HG02870 (cell line): ENCODE measurements around the gene CGNL1.

Source experiments
- ATAC-seq: cut with Tn5 transposase; IDR thresholded peaks from one replicate; pipeline ENCODE4 v1.9.1; 2021; ENCODE audit warnings: mild to moderate bottlenecking, moderate library complexity; ENCODE audit not compliant: unreplicated experiment

The CGNL1 gene

DNA sequence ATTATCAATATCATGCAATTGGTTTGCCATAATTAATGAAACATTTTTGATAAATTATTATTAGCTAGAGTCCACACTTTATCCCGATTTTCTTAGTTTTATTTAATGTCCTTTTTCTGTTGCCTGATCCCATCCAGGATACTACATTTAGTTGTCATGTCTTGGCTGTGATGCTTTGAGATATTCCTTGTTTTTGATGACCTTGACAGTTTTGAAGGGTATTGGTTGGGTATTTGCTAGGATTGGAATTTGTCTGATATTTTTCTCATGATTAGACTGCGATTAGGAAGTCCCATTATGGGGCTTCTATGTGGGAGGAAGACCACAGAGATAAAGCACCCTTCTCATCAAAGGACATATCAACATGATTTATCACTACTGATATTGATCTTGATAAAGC, 43.0 kb downstream of the CGNL1 start:
- no peak for ATAC-seq

DNA sequence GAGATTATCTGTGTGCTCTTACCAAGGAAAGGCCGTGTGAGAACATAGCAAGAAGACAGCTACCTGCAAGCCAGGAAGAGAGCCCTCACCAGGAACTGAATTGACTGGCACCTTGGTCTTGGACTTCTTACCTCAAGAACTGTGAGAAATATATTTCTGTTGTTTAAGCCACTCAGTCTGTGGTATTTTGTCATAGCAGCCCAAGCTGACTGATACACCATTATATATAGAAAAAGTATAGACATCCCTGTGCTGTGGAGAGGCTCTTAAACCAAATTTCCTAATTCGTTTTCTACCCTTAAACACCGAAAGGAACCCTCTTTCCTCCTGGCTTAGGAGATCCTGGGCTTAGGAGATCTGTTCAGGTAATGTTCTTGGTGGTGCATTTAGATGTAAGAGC, 44.8 kb downstream of the CGNL1 start:
- ATAC-seq: no peak

DNA sequence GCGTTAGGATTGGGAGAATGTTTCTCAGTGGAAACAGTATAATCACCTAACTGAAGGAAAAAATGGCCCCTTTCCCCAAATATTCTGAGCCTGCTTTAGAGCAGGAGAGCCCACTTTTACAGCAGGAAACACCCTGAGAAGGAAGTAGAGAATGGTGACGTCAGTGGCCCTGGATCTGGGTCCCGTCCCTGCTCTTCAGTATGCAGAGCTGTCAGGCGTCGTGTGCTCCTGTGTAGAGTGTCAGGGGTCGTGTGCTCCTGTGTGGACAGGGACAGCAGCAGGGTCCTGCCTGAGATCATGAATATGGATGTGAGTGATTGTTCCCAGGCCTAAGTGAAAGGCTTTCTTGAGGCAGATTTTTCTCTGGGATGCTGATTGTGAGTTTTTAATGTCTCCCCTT, 45.2 kb downstream of the CGNL1 start:
- no peak for ATAC-seq

DNA sequence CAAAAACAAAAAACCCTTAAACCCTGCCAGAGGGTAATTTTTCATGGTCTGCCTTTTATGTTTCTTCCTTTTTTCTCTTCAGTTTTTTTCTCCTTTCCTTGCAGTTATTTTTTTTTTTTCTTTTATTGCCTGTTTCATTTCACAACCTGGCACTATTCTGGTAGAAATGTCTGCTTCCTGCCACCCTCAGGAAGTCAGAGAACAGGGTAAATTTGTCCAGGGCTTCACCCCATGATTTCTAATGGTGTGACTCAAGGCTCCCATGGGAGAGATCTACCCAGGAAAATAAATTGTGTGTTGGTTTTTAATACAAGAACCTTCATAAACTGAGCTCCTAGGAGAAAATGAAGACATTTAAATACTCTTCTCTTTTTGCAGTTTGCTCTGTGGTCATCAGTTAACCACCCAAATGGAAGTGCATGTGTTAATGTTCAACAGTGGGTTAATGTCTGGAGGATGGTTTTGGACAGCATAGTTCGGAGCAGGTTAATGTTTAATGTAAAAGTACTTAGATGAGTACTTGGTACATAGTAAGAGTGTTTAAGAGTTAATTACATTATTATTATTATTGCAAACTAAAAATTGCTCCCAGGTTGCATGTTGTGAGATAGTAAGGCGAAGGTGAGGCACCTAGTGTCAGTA, 45.9 kb downstream of the CGNL1 start:
- no peak for ATAC-seq

DNA sequence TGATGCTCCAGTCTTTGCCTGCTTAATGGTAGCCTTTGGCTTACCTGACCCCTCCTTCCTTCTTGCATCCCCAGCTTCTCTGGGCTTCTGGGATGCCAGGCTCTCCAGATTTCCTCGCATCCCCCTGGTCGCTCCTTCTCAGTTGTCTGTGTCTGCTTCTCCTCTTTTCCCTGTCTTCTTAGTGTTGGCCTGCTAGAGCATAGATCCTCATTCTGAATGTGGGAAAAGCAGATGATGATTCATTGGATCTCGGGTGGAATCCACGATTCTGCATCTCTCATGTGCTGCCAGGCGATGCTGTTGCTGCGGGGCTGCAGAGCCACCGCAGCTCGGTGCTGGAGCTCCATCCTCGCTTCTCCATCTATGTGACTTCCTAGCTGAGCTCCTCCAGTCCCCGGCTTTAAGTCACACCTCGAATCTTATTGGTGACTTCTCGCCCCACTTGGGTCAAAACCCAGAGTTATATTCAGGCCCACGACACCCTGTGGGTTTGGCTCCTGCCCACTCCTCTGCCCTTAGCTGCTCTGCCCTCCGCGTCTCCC, 47.4 kb downstream of the CGNL1 start:
- ATAC-seq: no peak

DNA sequence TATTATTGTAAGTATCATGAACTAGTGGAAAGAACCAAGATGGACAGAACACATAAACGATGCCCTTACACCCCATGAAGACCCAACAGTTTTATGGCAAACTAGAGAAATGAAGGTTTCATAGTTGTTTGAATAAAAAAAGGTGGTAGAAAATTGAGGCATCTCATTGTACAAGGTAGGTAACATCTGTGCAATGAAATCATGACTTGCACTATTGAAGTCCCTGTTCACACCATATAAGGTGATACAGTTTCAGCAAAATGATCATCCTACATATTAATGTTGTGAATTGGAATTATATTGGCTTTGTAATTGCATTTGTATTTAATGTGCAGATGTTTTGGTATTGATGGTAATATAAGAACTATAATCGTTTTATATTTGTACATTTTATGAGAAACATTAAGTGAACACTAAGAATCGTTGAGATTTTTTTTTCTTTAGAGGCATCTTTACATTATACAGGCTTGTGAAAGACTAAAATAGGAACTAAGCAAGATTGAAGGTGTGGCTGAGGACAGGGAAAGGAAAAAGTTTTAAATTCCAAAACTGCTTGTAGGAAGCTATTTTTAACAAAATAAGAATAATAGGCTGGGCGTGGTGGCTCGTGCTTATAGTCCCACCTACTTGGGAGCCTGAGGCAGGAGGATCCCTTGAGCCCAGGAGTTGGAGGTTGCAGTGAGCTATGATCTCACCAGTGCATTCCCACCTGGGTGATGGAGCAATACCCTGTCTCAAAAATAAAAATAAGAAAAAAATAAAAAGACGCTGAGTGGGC, 48.5 kb downstream of the CGNL1 start:
- no peak for ATAC-seq

DNA sequence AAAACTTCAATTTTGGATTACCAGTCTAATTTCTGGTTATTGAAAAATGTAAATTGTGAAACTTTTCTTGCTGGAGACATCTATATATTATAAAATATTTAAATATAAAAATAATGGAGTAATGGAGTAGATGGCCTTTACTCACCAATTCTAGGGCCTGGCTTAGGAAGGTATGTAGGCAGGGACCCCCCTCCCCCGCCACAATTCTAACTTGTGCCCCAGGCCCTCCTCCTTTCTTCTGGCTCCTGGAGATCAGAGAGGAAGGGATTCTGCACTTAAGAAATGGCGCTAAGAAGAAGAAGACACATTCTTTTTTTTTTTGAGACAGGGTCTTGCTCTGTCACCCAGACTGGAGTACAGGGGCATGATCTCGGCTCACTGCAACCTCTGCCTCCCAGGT, 49.5 kb downstream of the CGNL1 start:
- ATAC-seq: no peak

DNA sequence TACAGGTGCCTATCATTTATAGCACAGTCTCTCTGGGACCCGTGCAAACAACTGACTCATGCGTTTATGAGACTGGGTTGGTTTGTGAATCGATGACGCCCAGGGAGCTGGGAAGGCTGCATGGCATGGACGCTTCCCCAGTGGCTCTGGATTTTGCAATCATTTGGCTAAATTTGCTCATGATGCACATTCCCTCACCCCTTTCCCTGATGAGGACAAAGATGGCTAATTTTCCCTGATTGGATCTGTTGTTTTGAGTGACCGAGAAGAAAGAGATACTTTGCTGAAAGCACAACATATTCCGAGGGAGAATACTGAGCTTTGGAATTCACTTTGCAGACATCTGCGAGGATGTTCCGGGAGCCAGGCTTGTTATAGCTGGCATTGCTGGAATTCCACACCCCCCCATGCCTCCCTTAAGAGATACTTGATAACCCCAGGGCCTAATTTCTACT, 51.1 kb downstream of the CGNL1 start:
- ATAC-seq: no peak

DNA sequence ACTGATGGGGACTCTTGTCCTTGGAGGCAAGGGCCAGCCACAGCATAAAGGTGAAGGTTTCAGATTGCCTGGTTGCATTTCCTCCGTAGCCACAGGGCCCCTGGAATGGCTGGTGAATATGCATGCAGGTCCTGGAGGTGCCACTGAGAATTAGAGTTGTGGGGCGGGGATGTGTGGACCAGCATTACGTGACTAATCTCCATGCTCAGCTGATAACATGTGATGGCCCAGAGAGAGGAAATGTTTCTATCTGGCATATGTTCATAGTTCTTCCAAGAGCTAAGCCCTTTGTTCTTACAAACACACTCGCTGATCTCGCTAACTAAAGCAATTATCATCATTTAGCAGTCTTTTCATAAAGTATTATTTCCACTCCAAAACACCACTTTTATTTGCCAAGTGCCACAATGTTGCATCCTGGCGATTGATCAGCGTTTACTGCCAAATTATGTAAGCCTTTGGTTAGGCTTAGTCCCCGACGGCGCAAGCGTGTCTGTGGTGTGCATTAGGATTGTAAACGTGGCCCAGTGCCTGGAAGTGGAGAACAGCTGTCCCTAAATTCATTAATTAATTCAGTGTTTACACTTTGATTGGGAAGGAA, 55.9 kb downstream of the CGNL1 start:
- no peak for ATAC-seq

DNA sequence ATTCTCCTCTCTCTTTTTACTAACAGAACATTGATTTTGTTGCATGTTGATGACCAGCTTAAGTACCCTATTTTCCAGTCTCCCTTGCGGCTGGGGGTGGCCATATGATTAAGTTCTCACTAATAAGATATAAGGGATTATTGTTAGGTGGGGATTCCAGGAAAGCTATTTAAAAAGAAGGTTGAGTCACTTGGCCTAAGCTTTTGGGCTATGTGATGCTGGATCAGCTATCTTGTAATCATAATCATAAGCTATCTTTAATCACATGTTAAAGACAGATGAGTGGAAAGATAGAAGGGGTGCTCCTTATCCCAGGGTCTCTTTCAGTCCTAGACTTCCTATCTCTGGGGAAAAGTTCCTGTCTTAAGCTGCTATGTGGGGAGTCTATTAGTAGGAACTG, 59.9 kb downstream of the CGNL1 start:
- ATAC-seq: no peak

DNA sequence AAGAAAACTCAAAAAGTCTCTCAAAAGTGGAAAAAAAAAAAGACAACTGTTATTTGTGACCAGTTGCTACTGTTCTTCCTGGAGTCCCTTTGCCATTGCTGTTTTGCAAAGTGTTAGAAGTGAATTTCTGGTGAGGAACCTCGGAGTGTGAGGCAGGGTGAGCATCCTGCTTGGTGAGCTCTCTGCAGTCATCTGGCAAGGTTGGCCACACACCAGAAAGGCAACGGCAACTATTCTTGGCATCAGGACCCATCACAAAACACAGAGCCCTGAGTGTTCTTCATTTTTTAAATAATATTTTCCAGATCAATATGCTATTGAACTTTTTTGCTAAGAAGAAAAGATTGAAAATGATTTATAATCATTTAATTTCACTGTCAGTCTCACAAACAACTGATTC, 60.7 kb downstream of the CGNL1 start:
- no peak for ATAC-seq

DNA sequence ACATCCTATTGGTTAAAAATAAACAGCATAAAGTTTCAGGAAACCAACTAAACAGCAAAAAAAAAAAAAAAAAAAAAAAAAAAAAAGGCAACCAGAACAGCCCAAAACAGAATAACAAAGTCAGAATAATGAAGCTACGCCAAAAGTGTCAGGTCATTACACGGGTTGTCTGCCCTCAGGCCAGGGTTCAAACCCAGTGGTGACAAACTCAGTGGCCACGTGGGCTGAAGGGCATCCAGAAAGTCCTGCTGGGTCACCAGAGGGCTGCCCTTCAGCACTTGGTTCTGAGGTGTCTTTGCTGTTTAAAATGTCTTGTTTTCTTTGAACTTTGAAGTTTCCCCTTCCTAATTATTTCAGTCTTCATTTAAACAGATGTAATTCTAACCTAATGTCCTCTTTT, 61.3 kb downstream of the CGNL1 start:
- ATAC-seq: no peak

DNA sequence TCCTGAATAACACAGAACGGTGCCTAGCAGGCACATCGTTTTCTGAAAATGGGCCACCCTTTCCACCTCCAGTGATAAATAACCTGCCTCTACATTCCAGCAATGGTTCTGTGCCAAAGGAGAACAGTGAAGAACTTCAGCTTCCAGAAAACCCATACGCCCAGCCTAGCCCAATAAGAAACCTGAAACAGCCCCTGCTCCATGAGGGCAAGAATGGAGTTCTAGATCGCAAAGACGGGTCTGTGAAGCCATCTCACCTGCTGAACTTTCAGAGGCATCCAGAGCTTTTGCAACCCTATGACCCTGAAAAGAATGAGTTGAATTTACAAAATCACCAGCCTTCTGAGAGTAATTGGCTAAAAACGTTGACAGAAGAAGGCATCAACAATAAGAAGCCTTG, 61.9 kb downstream of the CGNL1 start:
- ATAC-seq: no peak

DNA sequence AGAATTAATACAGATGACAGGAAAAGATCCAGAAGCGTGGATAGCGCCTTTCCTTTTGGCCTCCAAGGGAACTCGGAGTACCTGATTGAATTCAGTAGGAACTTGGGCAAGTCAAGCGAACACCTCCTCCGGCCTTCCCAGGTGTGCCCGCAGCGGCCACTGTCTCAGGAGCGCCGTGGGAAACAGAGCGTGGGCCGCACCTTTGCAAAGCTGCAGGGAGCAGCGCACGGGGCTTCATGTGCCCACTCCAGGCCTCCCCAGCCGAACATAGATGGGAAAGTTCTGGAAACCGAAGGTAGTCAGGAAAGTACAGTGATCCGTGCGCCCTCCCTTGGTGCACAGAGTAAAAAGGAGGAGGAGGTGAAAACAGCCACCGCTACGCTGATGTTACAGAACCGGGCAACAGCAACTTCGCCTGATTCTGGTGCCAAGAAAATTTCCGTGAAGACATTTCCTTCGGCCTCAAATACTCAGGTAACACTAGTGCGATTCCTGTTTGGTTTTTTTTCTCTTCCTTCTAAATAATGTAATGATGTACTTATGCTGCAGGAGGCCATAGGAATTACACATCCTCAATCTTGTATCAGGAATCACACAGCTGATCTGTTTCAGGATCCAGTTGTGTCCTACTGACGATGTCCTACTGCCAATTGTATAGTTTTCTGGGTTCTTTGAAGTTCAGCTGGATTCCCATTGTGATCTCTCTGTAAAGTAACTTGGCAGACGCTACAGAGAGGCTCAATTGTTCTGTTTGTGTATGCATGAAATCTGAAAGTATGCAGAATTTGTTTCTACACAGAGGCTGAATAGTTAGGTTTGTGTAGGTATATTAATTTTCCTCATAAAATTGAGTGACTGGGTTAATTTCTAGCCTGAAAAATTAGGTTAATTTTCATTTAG, 63.1 kb downstream of the CGNL1 start:
- ATAC-seq: no peak

DNA sequence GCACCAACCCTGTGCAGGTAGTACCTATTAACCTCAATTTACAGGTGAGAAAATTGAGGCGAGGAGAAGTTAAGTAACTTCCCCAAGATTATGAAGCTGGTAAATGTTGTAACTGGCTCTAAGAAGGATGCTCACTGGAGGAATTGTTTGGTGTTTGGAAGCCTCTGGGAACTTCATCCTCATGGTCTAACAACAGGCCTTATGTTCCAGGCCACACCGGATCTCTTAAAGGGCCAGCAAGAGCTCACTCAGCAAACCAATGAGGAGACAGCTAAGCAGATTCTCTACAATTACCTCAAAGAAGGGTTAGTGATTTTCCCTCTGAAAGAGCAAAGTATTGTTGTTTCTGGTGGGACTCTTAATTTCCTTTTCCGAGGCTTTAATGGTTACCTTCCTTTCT, 63.9 kb downstream of the CGNL1 start:
- no peak for ATAC-seq

DNA sequence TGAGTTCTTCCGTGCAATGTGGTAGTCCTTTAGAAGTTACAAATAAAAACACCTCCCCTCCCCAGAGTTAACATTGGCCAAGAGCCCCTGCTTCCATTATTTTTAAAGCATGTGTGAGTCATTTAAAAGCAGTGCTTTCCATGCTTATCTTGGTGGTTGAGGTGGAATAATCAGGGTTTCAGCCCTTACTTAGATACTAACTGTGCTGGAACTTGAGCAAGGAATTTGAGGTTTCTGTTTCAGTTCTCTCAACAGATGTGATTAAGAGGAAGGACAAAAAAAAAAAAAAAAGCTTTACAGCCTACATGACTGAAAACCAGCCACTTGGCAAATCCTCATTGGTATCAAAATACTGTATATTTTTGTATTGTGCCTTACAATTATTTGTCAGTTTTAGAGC, 64.5 kb downstream of the CGNL1 start:
- ATAC-seq: no peak

DNA sequence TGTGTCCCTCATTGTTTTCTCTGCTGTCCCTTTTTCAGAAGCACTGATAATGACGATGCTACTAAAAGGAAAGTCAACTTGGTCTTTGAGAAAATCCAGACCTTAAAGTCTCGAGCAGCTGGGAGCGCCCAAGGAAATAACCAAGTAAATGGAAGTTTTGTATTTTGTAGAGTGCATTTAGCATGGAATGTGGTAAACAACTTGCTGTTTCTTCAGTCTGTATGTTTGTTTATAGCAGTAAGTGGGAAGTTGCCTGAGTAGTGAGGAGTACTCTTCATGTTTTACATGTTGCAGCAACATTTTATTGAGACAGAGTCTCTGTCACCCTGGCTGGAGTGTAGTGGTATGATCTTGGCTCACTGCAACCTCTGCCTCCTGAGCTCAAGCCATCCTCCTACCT, 66.0 kb downstream of the CGNL1 start:
- ATAC-seq: no peak

DNA sequence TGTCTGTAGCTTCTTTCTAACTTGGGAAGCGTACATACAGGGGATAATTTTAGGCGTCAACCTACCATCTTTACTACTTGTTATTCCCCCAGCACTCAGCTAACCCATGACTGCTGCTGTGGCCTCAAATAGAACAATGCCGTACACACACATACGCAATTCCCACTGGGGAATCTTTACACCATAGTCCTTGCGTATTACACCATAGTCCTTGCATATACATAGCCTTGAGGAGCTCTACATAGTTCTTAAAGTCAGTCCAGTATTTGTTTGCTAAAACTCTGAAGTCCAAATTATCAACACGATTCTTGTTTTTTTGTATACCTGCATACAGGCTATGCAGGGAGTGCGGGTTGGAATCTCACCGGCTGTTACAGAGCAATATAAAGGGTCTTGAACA, 67.2 kb downstream of the CGNL1 start:
- no peak for ATAC-seq

DNA sequence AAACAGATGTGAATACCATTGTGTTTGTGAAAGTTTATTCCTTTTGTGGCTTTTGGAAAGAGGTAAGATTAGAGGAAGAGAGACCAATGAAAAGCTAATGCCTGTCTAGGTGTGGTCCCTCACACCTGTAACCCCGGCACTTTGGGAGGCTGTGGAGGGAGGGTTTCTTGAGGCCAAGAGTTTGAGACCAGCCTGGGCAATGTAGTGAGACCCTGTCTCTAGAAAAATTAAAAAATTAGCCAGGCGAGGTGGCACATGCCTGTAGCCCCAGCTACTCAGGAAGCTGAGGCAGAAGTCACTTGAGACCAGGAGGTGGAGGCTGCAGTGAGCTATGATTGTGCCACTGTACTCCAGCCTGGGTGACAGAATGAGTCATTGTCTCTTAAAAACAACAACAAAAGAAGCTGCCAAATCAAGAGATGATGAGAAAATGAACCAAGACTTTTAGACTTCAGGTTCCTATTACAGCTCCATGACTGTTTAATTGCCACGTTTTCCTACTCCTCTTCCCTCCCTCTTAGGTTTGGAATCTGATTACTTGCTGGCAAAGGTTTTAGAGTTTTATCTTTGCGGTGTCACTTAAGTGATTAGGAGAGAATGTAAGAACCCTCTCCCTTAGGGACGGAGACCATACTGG, 68.7 kb downstream of the CGNL1 start:
- no peak for ATAC-seq

DNA sequence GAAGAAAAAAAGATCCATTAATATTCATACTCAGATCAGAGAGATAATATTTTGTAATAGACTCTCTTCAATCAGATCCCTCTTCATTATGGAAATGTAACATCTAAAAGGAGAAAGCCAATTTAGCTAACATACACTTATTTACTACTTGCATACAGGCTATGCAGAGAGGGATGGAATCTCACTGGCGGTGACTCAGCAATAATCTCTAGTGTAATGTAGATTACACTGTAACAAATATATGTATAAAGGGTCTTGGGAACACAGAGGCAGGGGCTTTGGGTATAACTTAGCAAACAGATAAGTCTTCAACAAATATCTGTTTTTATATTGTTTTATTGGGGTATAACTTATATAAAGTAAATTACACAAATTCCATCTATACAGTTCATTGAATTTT, 69.6 kb downstream of the CGNL1 start:
- no peak for ATAC-seq

DNA sequence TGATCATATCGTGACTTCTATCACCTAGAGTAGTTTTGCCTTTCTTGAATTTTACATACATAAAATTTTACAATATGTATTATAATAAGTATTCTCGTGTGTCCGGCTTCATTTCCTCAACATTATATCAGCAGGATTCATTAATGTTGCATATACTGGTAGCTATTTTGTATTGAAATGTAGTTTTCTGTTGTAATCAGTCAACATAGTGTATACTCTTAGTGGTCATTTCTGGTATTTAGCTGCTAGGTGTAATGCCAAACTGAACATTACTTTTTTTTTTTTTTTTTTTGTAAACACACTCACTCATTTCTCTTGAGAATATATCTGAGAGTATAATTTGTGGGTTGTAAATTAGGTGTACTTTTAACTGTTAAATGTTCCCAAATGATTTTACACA, 70.1 kb downstream of the CGNL1 start:
- no peak for ATAC-seq
